Fibroblast of upper back skin (primary cell): ENCODE measurements around the gene C13orf46.
A peak's percentile ranks its signal among the peaks of the same experiment; 100 is the strongest.

Experiments
- DNase-seq: peaks from one replicate; pipeline ENCODE4 v3.0.0-alpha.2; 2013

Gene C13orf46

DNA sequence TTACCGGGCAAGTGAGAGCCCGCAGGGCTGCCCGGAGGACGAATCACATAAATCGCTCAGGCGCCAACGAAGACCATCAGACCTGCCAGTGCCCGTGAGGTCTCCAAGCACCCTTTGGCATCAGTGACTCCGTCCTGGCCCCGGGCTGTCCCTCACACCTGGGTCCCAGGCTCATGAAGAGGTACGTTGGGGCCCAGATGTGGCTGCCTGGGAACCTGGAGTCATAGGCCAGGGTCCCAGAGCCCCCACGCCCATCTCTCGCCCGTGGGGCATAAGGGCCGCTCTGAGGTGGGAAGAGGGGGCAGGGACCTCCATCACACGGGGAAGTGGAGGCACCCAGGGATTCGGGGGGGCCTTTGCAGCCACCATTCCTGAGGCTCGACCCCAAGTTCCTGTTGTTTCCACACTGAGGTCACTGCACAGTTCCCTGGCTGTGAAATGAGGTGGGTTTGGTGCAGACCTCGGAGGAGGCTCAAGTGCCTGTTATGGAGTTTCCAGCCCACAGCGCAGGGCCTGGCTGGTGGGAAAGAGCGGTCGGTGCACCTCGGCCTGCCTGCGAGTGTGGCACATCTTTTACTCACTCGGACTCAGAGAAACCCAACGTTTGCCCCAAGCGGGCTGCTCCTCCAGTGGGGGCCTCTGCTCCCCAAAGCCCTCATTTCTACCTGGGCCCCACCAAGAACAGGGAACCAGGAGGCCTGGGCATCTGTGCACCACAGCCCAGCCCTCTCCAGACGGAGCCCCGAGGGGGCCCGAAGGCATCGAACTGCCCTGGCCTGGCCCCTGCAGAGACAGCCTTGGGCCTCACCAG is 35.9 kb upstream of the C13orf46 start:
- no peak for DNase-seq

DNA sequence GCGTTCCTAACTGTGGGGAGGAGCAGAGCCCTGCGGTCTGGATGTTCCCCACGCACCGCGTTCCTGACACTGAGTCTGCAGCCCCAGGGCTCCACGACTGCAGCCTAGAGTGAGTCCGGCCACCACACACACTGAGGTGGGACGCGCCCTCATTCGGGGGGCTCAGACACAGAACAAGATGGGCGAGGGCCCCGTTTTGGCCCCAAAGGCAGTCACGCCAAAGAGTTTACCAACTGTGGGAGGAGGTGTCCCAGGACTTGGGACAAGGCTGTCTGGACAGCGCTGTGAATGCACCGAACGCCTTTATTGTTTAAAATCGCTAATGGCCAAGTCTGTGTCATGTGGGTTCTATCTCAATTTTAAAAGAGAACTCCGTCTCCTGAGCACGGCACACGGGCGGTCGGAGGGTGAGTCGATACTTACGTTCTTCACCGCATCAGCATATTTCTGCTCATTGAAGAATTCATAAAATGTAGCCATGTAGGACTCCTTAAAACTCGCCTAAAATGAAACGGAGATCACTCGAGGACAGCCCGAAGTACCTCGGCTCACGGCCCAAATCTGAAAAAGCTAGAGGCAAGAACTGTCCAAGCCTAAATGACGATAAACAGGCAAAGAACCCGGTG is 35.2 kb upstream of the C13orf46 start:
- DNase-seq, result no peak

DNA sequence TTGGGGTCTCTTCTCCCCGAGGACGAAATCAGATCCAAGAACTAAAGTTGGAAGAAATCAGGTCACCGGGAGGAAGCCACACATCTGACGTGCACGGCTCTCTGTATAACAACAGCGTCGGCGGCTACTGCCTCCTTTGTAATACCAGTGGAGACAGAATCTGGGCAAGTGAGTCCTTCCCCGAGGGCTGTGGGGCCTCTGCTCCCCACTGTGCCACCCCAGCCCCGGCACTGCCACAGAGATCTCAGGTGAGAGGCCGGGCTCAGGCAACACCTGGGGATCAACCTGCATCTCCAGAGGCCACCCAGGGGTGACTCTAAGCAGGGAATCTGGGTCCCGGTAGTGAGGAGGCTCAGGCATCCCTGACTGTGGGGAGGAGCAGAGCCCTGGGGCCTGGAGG is 33.7 kb upstream of the C13orf46 start:
- DNase-seq, result no peak

DNA sequence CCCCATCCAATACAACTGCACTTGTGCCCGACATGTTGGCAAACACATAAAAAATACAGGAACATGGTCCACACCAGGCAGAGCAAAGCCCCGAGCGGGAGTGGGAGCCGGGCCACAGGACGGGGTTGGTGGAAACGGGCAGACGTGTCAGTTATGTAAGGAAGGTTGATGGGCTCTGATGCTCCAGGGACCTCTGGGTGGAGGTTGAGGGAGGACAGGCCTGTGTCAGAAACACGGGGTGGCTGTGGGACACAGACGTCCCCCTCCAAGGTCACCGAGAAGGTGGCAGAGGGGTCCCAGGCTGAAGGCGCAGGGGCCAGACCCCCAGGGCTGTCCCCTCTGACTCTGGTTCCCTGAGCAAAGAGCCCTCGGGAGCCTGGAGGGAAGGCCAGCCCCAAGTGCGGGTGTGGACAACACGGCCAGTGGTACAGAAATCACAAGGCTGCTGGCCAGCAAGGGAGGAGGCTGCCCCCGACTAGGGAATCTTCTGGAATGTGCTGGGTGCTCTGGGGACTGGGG is 31.4 kb upstream of the C13orf46 start:
- no peak for DNase-seq

DNA sequence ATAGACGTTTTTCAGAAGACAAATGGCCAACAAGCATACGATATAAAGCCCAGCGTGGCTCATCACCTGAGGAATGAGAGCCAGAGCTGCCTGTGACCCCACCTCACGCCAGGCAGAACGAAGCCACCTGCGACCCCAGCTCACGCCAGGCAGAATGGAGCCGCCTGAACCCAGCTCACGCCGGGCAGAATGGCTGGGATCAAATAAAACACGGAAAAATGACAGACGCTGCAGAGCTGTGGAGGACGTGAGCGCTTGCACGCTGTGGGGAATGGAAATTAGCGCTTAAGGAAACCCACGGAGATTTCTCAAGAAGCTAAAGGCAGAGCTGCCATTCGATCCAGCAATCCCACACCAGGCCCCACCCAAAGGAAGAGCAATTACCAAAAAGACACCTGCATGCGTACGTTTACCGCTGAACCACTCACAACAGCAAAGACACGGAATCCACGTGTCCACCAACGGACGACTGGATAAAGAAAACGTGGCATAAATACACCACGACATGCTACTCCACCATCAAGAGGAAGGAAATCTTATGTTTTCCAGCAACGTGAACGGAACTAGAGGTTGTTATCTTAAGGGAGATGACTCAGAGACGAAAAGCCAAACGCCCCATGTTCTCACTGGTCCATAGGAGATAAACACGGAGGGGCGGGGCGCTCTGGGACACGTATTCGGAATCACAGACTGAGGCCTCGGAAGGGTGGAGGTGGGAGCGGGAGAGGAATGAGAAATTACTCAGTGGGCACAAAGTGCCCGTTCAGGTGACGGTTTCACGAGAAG is 30.7 kb upstream of the C13orf46 start:
- DNase-seq, result no peak

DNA sequence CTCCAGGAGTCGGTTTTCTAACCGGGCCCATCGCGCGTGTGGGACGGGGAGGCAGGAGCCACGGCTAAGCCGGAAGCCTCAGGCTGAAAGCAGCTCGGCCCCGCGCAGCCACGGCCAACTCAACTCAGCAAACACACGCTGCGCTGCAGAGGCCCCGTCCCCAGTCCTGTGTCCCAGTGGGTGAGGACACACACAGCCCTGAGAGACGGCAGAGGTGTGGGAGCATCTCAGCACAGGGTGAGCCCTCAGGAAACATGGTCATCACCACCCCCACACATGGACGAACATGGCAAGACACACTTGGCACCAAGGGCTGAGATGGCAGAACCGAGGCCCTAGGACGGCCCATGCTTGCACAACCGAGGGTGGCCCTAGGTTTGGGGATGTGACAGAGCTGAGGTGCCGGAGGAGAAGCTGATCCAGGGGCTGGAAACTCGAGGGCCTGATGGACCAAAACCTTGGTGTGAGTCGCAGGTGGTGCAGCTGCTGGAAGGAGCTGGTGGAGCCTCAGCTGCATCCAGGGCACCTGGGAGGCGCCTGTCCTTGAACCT is 29.0 kb upstream of the C13orf46 start:
- DNase-seq, result no peak

DNA sequence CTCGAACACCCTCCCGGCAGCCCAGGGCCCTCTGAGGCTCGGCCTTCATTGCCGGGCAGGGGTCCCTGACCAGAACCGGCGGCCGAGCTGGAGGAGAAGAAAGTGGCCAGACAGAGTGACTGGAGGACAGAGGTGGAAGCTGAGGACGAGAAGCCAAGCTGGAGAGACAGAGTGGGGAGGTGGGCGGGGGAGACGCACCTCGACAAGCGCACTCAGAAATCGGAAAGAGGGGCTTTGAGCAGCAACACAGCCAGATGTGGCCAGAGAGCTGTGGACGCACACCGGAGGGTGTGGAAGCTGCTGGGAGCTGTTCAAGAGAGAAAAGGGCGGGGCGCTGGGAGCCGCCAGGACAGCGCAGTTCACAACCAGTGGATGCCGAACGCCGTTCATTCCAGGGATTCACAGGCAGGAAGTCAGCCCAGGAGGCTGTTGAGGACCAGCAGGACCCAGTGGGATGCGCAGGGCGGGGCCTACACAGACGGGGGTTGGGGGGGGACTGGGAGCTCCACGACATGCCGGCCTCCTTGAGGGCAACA is 28.2 kb upstream of the C13orf46 start:
- peak; percentile 32 for DNase-seq

DNA sequence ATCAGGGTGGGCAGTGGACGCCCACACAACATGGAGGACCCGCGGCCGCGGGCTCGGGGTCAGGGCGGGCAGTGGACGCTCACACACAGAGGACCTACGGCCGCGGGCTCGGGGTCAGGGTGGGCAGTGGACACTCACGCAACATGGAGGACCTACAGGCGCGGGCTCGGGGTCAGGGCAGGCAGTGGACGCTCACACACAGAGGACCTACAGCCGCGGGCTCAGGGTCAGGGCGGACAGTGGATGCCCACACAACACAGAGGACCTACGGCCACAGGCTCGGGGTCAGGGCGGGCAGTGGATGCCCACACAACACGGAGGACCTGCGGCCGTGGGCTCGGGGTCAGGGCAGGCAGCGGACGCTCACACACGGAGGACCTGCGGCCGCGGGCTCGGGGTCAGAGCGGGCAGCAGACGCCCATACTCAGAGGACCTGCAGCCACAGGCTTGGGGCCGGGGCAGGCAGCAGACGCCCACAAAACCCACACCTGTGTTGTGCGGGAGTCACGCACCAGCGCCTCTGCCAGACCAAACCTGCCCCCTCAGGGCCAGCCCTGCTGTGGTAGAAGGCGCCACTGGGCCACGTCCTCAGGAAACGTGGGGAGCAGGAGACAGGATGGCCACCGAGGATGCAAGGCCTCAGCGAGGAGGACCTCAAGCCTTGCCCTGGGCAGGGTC is 27.6 kb upstream of the C13orf46 start:
- DNase-seq, result no peak

DNA sequence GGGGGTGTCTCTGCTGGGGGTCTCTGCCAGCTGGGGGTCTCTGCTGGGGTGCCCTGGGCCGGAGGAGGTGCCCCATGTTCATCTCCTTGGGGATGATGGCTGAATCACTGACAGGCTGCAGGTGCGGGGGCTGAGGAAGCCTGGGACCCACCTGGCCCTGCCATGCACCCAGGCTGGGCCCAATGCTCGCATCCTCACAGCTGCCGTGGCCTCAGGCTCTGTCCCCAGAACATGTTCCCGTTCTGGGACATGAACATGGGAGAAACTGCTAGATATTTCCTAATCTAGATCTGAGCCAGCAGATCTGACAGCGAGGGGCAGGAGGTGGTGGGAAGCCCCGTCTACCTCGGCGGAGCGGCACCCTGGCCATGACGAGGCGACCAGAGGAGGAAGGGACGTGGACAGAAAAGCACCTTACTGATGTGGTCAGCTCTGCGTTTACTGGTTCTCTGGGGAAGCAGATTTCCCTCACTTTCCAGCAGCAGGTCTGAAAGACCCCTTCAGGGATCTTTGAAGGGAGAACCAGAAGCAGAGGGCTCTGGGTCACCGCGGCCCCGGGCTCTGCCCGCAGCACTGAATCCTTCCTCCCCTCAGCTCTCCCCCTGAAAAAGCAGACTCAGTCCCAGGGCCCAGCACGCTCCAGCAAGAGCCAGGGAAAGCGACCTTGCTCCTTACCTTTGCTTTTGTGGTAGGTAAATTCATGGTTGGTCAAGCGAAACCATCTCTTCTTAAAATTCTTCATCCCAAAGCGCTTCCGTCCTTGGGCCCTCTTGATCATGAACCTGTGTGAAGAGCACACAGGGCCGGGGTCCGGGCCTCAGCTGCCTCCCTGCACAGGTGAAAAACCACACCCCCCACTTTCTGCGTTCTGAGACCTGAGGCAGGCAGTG is 26.5 kb upstream of the C13orf46 start:
- DNase-seq, result no peak

DNA sequence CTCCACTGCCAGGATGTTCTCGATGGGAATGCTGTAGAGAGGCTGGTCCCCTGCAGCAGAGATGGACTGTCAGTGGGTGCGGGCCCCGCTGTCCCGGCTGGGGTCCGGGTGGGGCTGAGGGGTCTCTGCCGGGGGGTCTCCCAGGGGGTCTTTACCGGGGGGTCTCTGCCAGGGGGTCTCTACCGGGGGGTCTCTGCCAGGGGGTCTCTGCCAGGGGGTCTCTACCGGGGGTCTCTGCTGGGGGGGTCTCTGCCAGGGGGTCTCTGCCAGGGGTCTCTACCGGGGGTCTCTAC is 25.7 kb upstream of the C13orf46 start:
- DNase-seq, result no peak

DNA sequence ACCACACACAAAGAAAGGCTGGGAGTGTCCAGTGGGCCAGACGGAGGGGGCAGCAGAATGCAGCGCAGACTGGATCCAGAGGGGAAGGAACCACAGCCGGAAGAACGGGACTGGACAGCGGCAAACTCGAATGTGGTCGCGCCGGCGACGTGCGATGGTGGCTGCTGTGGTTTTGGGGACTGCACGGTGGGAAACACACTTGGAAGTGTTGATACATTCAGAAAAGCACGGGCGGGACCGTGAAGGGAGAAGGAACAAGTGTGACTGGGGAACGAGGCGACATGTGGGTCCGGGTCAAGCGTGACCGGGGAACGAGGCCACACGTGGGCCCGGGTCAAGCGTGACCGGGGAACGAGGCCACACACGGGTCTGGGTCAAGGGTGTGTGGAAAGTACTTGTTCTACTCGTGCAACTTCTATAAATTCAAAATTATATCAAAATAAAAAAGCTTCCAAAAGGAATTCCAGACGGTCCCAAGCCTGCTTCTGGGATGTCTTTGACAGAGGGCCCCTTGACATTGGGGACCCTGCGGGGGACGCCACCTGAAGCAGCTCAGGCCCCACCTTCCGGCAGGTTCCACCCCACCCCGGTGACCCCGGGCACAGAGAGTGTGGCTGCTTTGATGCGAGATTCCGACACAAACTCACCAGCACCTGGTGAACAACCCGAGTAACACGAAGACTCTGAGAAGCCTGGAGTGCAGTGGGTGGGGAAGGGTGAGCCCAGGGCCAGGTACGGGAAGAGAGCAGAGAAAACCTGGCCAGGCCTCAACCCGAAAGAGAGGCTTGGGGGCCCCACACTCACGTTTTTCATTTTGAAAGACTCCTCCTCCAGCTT is 25.1 kb upstream of the C13orf46 start:
- DNase-seq, result no peak

DNA sequence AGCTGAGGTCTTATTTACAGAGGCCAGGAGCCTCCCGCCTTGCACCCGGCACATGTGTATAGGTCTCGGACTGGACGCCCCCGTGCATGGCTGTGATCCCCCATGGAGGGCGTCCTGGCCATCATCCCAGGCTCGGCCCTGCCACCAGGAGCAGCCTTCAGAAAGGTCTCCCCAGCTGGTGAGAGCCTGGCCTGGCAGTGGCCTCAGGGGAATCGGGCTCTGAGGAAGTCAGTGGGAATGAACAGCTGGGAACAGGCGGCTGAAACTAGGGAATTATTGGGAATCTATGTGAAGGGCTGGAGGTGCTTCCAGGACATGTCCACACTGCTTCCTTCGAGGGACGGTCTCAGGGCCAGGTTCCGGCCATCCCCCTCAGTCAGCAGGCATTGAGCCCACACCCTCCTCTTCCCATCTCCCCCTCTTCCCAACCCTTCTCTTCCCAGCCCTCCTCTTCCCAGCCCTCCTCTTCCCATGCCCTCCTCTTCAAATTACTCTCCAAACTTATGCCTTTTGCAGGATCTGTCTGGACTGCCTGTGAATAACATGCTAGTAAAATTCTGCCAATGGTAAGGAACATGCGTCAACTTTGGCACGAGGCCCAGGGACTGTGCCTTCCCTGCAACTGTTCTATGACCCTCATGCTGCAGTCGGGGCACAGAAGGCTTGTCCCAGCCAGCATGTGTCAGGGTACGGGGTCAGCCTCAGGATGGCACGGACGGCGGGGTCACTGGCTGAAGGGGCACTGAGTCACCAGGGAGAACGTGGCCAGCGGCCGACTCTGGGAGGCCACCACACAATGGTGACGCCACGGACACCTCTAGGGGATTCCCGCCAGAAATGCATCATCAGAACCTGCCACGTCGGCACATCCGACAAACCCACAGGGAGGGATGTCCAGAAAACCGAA is 24.2 kb upstream of the C13orf46 start:
- DNase-seq, result peak; percentile 26

DNA sequence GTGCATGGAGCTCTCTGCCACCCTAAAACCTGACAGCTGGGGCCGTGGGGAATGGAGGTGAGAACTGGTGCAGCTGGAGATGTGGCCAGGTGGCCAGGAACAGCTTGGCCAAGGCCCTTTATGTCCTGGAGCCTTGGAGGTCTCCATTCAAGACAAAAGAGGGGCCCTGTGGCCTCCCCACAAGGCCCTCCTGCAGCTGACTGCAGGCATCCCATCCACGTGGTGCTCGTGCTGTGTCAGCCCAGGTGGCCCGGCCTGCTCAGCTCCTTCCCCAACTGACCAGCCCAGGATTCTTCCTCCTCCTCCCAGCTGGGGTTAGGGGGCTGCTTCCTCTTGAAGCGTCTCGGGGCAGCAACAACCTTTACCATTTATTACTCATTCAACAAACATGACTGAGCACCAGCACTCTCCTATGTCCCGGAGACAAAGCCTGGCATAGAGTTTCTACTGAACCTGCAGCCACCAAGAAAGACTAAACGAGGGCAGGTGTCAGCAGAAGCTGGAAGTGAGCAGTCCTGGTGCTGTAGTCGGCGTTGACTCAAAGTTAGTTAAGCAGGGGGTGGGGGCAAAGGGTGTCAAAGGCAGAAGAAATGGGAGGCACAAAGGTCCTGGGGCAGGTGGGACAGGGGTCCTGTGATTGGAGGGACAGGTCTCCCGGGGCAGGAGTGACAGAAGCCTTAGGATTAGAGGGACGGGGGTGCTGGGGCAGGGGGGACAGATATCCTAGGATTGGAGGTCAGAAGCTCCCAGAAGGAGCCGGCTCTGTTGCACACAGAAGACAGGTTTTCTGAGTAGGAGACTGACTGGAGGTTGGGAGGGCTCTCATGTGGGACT is 23.3 kb upstream of the C13orf46 start:
- no peak for DNase-seq

DNA sequence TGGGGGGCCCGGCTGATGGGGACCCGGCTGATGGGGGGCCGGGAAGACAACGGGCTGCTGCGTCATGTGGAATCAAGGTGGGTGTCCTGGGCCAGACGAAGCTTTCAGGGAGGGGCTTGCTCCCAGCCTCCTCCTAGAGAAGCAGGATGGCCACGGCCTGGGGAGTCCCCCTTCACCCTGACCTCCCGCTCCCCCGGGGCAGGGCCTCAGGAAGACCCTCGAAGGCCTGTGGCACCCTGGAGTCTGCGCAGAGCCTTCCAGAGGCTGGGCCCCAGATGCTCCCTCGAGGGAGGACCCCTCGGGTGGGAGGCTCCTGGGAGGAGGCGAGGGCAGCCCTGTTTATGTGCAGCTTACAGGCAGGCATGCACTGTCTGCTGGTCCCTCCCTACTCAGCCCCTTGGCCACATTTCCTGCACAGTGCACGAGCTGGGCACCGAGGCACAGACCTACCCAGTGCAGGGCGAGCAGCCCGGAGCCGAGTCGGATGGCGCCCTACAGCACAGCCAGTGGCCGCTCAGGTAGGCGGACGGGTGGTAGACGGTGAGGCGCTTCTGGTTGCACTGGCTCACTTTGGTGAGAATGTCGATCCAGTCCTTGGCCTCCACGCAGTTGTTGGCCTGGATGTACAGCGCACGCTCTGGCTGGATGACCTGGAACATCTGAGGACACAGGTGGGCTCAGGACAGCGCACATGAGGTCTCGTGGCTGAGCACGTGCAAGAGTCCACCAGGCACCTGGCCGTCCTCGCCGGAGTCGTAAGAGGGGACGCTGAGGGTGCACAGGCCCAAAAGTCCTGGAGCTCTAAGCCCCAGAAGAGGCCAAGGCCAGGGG is 22.4 kb upstream of the C13orf46 start:
- no peak for DNase-seq

DNA sequence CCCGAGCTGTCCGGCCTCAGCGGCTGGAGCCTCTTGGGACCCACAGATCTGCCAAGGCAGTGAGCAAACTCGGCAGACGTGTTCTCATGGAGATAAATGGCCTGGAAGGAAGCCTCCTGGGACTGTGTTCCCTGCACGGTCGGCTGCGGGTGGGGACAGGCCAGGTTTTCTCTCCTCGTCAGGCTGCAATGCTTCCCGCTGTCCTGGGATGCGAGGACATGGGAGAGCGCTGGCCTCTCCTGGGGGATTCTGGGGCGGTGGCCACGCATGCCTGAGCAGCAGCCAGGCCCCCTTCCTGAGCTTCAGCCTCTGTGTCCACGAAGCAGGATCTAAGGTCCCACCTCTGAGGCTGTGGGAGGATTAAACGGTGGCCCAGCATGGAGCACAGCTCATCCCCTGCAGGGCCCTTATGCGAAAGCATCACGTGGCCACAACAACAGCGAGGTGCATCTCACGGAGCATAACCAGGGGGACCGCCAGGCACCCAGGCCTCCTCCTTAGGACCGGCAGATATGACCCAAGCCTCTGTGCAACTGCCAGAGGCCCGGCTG is 21.2 kb upstream of the C13orf46 start:
- no peak for DNase-seq

DNA sequence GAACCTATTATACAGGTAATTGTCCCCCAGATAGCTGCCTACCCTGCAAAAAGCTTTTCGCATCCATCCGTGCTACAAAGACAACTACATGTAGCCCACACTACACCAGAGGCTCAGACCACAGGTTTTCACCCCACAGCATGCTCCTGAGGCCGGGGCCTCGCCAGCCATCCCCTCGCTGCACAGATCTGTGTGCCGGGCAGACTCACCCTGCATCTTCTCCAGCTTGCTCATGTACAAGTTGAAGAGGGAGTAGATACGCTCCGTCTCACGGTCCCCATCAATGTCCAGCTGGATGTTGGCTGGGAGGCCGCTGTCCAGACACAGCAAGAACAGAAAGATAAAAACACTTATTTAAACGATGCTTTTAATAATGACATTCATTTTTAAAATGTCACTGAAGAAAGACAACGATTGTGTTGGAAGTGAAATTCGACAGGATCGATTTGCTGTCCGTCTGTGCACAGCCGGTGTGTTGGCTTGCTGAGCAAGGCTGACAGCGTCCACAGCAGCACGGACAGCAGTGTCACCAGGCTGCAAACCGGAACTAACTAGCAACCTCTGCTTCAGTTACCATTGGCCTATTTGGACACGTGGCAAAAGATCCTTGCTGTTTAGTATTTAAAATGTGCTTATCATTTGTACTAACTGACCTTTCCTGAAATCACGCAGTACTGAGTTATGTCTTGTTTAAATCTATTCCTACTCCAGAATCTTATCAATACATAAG is 18.6 kb upstream of the C13orf46 start:
- no peak for DNase-seq
